Activated CD4-positive, alpha-beta T cell treated with anti-CD3 and anti-CD28 coated beads, Interleukin-2, amount 10 ng/mL, durations not matched to agents 24 days and 14 days (primary cell): ENCODE data around the gene VENTX. TPM values are rescaled to one million over a fixed set of nuclear protein-coding genes. Genes with fewer than 3 reads are reported as not detected.

Source experiments
- DNase-seq: peaks from one replicate; pipeline ENCODE4 v3.0.0; 2022
- H3K27ac Mint-ChIP-seq: one replicate; pipeline ENCODE4 v1.8.0; 2022; ENCODE audit warnings: mild to moderate bottlenecking, mixed read lengths
- H3K27me3 Mint-ChIP-seq: one replicate; pipeline ENCODE4 v1.8.0; 2022; ENCODE audit warnings: mixed read lengths
- H3K36me3 Mint-ChIP-seq: one replicate; pipeline ENCODE4 v1.8.0; 2022; ENCODE audit warnings: low read depth, mild to moderate bottlenecking, mixed read lengths
- H3K4me1 Mint-ChIP-seq: one replicate; pipeline ENCODE4 v1.8.0; 2021; ENCODE audit warnings: mixed read lengths
- H3K4me3 Mint-ChIP-seq: one replicate; pipeline ENCODE4 v1.8.0; 2022; ENCODE audit warnings: mild to moderate bottlenecking, moderate library complexity, mixed read lengths
- H3K9me3 Mint-ChIP-seq: one replicate; pipeline ENCODE4 v1.8.0; 2021; ENCODE audit warnings: mixed read lengths
- intact Hi-C: fragments of 100-400 bp; cut with micrococcal nuclease; formaldehyde crosslinking; loops from one replicate; pipeline ENCODE4 v1.15.1; 2023
- total RNA-seq: library from RNA; stranded (reverse); gene quantifications from 2 replicates; pipeline ENCODE4 v1.2.3, GENCODE V29; 2022

VENTX gene
- total RNA-seq, 1 donor from 2014 or later, result not detected

DNA sequence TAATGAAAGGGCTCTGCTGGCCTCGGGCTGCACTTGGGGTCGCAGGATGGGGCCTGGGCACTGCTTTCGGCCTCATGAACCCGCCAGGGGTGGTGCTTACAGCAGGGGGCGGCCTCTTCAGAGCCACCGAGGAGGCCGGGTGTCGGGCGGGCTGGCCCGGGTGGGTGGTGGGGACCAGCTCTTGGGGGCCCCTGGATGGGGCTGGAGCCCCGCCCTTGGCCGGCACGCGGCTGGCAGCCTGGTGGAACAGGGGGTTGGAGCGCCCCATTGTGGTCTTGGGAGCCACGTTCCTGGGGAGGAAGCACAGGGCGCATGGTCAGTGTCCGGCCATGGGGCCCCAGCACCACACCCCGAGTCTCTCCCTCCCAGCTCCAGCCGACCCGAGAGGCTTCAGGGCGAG is 30.2 kb downstream of the VENTX start:
- peaks cover 27% of the 10 kb centered on the region for H3K4me1 Mint-ChIP-seq
- H3K9me3 Mint-ChIP-seq, result no peaks in the 10 kb centered on the region
- H3K27ac Mint-ChIP-seq, result no peak overlapping the region
- H3K4me3 Mint-ChIP-seq, result no peak overlapping the region
- no peaks in the 10 kb centered on the region for H3K27me3 Mint-ChIP-seq
- peaks cover 37% of the 10 kb centered on the region for H3K36me3 Mint-ChIP-seq
- DNase-seq, result no peak
- intact Hi-C loops, result no loop called here

DNA sequence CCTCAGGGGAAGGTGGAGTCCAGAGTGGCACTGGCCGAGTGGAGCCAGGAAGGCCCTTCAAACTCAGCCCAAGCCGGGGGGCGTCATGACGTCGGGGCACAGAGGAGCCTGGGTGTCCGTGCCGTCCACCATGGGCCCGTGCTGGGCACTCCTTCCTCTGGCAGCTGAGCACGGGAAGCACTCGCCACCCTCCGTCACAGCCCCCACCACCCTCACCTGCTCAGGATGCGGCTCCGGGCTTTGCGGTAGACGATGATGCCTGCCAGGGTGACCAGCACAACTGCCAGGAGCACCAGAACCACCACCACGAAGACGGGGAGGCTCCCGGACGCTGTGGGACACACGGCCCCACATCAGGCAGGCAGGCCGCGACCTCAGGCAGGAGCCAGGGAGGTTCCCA is 30.9 kb downstream of the VENTX start:
- Mint-ChIP-seq H3K27me3 (no peaks in the 10 kb centered on the region), H3K4me3 (no peak overlapping the region), H3K4me1 (peaks cover 23% of the 10 kb centered on the region), H3K27ac (no peak overlapping the region), H3K9me3 (no peaks in the 10 kb centered on the region), H3K36me3 (peaks cover 33% of the 10 kb centered on the region)
- intact Hi-C loops, result no loop called here
- DNase-seq, result no peak

DNA sequence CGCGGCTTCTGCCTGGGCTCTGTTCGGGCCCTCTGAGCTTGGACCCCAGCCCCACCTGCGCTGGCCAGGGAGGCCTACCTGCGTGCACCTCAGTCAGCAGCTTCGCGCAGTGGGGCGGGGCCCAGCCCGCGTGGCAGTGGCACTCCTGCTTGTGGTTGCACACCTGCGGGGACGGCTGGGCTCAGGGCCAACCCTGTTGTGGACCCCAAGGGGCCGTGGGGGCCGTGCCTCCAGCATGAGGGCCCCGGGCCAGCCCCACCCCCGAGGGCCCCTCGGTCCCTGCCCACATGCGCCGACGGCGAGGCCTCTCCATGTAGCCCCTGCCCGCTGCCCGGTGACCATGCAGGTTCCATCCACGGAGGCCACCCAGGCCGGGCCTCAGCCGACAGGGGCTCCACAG is 31.7 kb downstream of the VENTX start:
- Mint-ChIP-seq H3K27ac (no peak overlapping the region), H3K9me3 (no peaks in the 10 kb centered on the region), H3K4me1 (peaks cover 15% of the 10 kb centered on the region), H3K4me3 (no peak overlapping the region), H3K36me3 (peaks cover 29% of the 10 kb centered on the region), H3K27me3 (no peaks in the 10 kb centered on the region)
- intact Hi-C loops, result no loop called here
- no peak for DNase-seq

DNA sequence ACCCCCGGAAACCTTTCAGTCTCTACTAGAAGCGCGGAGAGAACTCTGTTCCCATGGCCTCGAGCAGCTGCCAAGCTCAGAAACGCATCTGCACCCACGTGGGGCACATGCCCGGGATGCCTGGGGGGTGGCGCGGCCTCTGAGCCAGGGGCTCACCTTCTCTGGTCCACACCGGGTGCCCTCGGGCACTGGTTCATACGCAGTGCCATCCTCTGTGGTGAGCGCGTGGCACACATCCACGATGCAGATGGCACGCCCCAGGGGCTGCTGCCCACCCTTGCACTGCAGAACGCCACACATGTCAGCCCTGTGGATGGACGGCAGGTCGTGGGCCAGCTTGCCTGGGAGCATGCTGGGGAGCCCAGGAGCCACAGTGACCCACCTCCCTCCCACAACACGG is 32.5 kb downstream of the VENTX start:
- Mint-ChIP-seq H3K4me3 (no peak overlapping the region), H3K27me3 (no peaks in the 10 kb centered on the region), H3K9me3 (no peaks in the 10 kb centered on the region), H3K36me3 (peaks cover 30% of the 10 kb centered on the region), H3K4me1 (peaks cover 17% of the 10 kb centered on the region), H3K27ac (no peak overlapping the region)
- intact Hi-C loops, result no loop called here
- no peak for DNase-seq

DNA sequence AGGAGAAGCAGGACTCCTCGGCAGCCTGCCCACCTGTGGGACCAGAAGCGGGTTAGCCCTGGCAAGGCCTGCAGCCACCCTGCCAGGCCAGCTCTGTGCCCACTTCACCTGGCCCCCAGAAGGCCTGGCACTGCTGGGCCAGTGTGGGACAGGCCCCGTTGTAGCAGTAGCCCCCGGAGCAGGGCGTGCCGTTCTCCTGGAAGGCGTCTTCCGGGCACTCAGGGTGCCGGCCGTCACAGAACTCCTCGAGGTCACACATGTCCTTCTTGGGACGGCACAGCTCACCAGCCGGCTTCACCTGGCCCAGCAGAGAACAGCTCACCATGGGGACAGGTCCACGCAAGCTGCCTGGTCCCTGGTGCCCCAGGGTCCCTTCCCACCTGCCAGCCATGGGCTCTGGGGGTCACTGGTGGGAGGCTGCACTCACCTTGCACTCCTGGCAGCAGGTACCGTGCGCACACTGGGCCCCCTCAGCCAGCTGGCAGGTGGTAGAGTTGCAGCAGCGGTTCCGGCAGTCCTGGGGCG is 33.2 kb downstream of the VENTX start:
- DNase-seq, result no peak
- Mint-ChIP-seq H3K4me1 (peaks cover 11% of the 10 kb centered on the region), H3K27ac (no peak overlapping the region), H3K27me3 (no peaks in the 10 kb centered on the region), H3K4me3 (no peak overlapping the region), H3K9me3 (no peaks in the 10 kb centered on the region), H3K36me3 (peaks cover 24% of the 10 kb centered on the region)
- intact Hi-C loops, result no loop called here

DNA sequence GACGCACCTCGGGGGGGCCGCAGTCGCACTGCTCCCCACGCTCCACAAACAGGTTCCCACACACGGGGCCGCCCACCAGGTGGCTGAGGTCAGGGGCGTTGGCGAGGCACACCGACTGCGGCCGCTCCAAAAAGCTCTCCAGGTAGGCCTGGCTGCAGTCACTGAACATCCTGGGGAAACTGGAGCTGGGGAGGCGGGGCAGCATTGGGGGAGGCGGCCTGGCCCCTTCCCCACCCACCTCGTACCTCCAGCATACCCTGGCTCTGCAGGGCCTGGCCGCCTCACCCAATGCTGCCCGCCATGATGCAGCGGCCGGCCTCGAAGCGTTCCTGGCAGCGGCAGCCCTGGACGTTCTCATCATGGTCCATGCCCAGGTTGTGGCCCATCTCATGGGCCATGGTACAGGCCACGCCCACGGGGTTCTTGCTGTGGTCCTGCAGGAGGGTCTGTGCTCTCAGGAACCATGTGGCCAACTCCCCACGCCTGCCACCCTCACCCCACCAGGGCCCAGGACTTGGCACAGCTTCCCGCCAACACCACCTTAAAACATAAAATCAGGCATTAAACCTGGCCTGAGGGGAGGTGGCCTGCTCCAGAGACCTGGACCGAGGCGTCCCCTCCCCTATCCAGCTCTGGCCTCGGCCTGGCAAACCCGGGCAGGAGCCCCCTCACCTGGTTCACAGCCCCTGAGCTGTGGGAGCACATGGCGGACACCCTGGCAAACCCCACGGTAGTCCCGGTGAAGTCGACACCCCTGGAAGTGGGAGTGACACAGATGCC is 34.1 kb downstream of the VENTX start:
- no peaks in the 10 kb centered on the region for H3K9me3 Mint-ChIP-seq
- no peak overlapping the region for H3K27ac Mint-ChIP-seq
- peaks cover 20% of the 10 kb centered on the region for H3K36me3 Mint-ChIP-seq
- peaks cover 11% of the 10 kb centered on the region for H3K4me1 Mint-ChIP-seq
- no peak for DNase-seq
- intact Hi-C loops, result no loop called here
- H3K4me3 Mint-ChIP-seq, result no peak overlapping the region
- no peaks in the 10 kb centered on the region for H3K27me3 Mint-ChIP-seq

DNA sequence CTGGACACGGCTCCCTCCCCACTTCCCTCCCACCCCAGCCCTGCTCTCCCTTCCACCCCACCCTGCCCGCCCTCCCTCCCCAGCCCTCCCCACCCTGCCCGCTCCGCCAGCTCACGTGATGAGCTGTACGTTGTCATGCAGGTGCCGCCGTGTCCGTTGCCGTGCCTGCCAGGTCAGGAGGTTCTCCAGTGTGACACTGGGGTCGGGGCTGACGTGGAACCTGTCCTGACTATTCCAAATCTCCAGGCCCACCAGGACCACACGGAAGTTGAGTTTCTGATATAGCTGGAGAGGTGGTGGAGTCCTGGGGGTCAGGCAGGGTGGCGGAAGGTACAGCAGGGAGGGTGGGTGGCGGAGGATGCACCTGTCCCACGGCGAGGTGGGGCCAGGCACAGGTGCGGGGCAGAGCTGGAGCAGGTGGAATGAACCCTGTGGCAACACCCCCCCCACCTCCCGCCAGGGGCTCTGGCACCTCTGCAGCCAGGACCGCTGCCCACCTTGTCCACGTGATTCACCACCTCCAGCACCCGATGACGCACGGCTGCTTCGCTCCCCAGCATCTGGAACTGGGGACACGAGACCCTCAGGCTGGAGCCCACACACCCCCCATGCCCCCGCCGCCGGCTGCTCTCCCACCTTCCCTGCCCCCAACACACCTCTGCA is 34.8 kb downstream of the VENTX start:
- no peaks in the 10 kb centered on the region for H3K27me3 Mint-ChIP-seq
- no peak overlapping the region for H3K27ac Mint-ChIP-seq
- peaks cover 11% of the 10 kb centered on the region for H3K4me1 Mint-ChIP-seq
- no peaks in the 10 kb centered on the region for H3K9me3 Mint-ChIP-seq
- intact Hi-C loops, result no loop called here
- H3K4me3 Mint-ChIP-seq, result no peak overlapping the region
- peaks cover 20% of the 10 kb centered on the region for H3K36me3 Mint-ChIP-seq
- DNase-seq, result no peak

DNA sequence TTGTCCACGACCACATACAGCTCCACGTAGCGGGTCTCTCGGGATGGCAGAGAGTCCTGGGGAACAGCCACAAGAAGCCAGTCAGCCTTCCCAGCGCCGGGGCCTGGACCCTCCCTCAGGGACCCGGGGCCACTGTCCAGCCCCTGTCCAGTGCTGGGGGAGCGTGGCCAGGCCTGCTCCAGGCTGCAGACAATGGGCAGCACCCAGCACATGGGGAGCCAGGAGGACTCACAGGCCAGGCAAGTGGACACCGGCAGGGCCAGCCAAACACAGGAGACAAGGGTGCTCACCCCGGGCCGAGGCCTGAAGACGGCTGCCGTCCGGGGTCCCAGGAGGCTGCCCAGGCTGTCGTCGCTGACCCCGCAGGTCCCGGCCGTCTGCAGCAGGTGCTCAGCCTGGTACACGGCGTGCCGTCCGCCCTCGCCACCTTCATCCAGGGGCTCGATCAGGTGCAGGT is 35.3 kb downstream of the VENTX start:
- Mint-ChIP-seq H3K9me3 (no peaks in the 10 kb centered on the region), H3K27me3 (no peaks in the 10 kb centered on the region), H3K27ac (no peak overlapping the region), H3K4me1 (peaks cover 16% of the 10 kb centered on the region), H3K36me3 (peaks cover 20% of the 10 kb centered on the region), H3K4me3 (no peak overlapping the region)
- DNase-seq, result no peak
- intact Hi-C loops, result no loop called here

GRCh38 chr10:133273534-133274143 is 36.0 kb downstream of the VENTX start:
- intact Hi-C loops, result no loop called here
- Mint-ChIP-seq H3K27me3 (no peaks in the 10 kb centered on the region), H3K36me3 (peaks cover 22% of the 10 kb centered on the region), H3K27ac (no peak overlapping the region), H3K4me3 (no peak overlapping the region), H3K9me3 (no peaks in the 10 kb centered on the region), H3K4me1 (peaks cover 22% of the 10 kb centered on the region)
- DNase-seq, result no peak

DNA sequence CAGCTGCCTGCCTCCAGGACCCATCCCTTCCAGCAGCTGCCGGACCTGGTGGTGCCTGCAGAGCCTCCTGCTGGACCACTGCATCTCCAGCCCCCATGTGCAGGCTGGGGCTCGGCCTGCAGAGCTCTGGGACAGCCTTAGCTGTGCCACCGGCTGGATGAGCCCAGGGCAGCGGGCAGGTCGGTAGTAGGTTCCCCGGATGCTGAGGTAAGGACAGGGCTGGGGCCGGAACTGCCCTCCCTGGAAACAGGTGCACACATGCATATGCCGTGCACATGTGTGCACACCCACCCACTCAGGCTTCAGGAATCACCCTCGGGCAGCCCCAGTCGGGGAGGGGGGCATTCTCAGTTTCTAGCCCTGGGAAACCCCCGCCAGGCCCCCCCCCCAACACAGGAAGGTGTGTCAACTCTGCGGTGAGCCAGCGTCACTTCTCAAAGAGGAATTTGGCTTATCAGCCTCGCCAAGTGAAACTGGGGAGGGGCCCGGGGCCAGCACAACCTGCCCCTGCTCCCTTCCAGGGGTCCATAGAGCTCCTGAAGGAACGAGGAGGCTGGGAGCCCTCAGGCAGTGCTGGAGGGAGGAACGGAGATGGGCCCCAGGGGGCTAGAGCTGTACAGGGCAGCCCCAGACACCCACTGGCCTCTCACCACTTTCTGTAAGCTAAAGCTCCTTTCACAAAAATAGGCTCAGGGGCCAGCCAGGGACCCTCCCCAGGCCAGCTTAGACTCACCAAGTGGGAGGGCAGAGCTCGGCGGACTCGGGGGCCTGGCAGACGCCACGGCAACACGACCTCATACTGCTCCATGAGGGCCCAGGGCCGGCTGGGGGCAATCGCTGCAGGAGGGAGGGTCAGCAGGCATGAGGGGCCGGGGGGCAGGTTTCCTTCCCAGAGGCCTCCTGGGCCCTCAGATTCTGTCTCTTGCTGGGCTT is 37.4 kb downstream of the VENTX start:
- intact Hi-C loops, result loop anchor here (1.0 to 5.0 kb wide), 3 partner anchors 16 to 82 kb away; partner anchors contain the start of gene FUOM

DNA sequence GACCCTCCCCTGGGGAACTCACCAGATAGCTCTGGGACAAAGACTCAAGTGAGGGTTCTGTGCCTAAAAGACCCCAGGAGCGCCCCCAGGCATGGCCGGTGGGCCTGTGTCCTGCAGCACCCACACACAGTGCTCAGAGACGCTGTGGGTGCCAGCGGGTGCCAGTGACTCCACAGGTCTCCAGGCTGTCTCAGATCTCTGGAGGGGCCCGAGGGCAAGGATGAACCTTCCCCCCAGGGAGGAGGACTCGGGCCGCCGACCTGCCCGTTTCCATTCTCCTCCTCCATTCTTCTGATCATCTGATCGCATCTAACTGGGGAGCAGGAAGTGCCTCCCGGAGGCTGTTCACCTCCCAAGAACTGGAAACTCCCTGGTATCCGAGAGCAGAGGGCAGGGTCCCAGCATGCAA is 38.0 kb downstream of the VENTX start:
- Mint-ChIP-seq H3K9me3 (no peaks in the 10 kb centered on the region), H3K27ac (peak overlapping the region; percentile 93), H3K36me3 (peaks cover 25% of the 10 kb centered on the region), H3K4me3 (peak overlapping the region; percentile 96), H3K27me3 (no peaks in the 10 kb centered on the region), H3K4me1 (peaks cover 29% of the 10 kb centered on the region)
- peak; percentile 83 for DNase-seq
- intact Hi-C loops, result loop anchor here (1.0 to 5.0 kb wide), 4 partner anchors 16 to 131 kb away; partner anchors contain the start of gene FUOM

More for the DNA sequence above, 37.4 kb downstream of the VENTX start:
- Mint-ChIP-seq H3K27ac (peak overlapping the region; percentile 93), H3K36me3 (peaks cover 23% of the 10 kb centered on the region), H3K4me3 (peak overlapping the region; percentile 96), H3K9me3 (no peaks in the 10 kb centered on the region), H3K4me1 (peaks cover 29% of the 10 kb centered on the region), H3K27me3 (no peaks in the 10 kb centered on the region)
- DNase-seq, result peak; percentile 92

DNA sequence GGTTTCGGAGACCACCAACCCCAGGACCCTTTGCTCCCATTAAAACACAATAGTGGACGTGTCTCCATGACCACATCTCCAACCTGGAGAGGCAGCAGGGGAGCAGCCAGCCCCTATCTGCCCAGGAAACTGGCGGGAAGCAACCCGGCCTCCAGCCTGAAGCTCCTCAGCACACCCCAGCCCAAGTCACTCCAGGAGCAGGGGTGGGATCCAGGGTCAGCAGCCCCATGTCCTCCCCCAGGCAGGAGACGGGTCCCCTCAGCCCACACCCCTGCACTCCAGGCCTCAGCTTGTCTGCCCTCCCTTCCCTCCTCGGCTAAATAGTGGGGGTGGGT is 38.4 kb downstream of the VENTX start:
- H3K9me3 Mint-ChIP-seq, result no peaks in the 10 kb centered on the region
- peaks cover 25% of the 10 kb centered on the region for H3K36me3 Mint-ChIP-seq
- H3K4me3 Mint-ChIP-seq, result peak overlapping the region; percentile 96
- no peaks in the 10 kb centered on the region for H3K27me3 Mint-ChIP-seq
- no peak for DNase-seq
- H3K4me1 Mint-ChIP-seq, result peaks cover 29% of the 10 kb centered on the region
- peak overlapping the region; percentile 93 for H3K27ac Mint-ChIP-seq
- intact Hi-C loops, result loop anchor here (1.0 to 5.0 kb wide), 2 partner anchors 81 to 132 kb away; partner anchors contain the start of gene FUOM
